ENCODE results near the gene C11orf86.

The C11orf86 gene

GRCh38 chr11:66934950-66935779 lies 39.9 kb upstream of the C11orf86 start:
- Histone ChIP-seq H3K9me3 (ENCODE audit: insufficient read depth, low read length) (no peaks in the 10 kb centered on the region), H3K9ac (ENCODE audit: low read length) (no peak overlapping the region), H3K4me2 (ENCODE audit: low read length) (no peak overlapping the region), H3K79me2 (ENCODE audit: low read length) (no peaks in the 10 kb centered on the region), H3K4me1 (ENCODE audit: low read length) (no peaks in the 10 kb centered on the region), H4K20me1 (ENCODE audit: insufficient read depth, low read length) (no peaks in the 10 kb centered on the region), H3K27me3 (ENCODE audit: low read depth, low read length) (peaks cover 36% of the 10 kb centered on the region), H2AFZ (ENCODE audit: low read depth, low read length) (no peak overlapping the region), H3K4me3 (ENCODE audit: low read length) (no peak overlapping the region), H3K27ac (ENCODE audit: low read length) (no peak overlapping the region), H3K36me3 (replicated peaks; ENCODE audit: low read depth, low read length) (no peaks in the 10 kb centered on the region)
- no peak for TF ChIP-seq CTCF (IDR thresholded peaks at IDR 0.05; ENCODE audit: low read depth, low read length)
- TF ChIP-seq EZH2phosphoT487 (IDR thresholded peaks at IDR 0.05; ENCODE audit: low read depth): no peak

- no peak overlapping the region for H3K4me2 ChIP-seq (ENCODE audit: low read length)
- no peak overlapping the region for H2AFZ ChIP-seq (ENCODE audit: low read depth, low read length)
- H3K27me3 ChIP-seq (ENCODE audit: low read depth, low read length): peaks cover 39% of the 10 kb centered on the region
- H3K9me3 ChIP-seq (ENCODE audit: insufficient read depth, low read length): no peaks in the 10 kb centered on the region
- H3K27ac ChIP-seq (ENCODE audit: low read length): no peak overlapping the region
- H3K79me2 ChIP-seq (ENCODE audit: low read length): no peaks in the 10 kb centered on the region
- no peaks in the 10 kb centered on the region for H3K4me1 ChIP-seq (ENCODE audit: low read length)
- H3K36me3 ChIP-seq (replicated peaks; ENCODE audit: low read depth, low read length): no peaks in the 10 kb centered on the region
- H3K4me3 ChIP-seq (ENCODE audit: low read length): no peak overlapping the region
- no peak for TF ChIP-seq CTCF (IDR thresholded peaks at IDR 0.05; ENCODE audit: low read depth, low read length)
- H3K9ac ChIP-seq (ENCODE audit: low read length): no peak overlapping the region
- H4K20me1 ChIP-seq (ENCODE audit: insufficient read depth, low read length): no peaks in the 10 kb centered on the region
These were observed 38.8 kb upstream of the C11orf86 start for GRCh38 chr11:66936311-66936711.

- Histone ChIP-seq H3K27ac (ENCODE audit: low read length) (no peak overlapping the region), H3K36me3 (replicated peaks; ENCODE audit: low read depth, low read length) (no peaks in the 10 kb centered on the region), H3K9ac (ENCODE audit: low read length) (no peak overlapping the region), H2AFZ (ENCODE audit: low read depth, low read length) (no peak overlapping the region), H3K27me3 (ENCODE audit: low read depth, low read length) (peaks cover 37% of the 10 kb centered on the region), H3K9me3 (ENCODE audit: insufficient read depth, low read length) (no peaks in the 10 kb centered on the region), H3K4me1 (ENCODE audit: low read length) (no peaks in the 10 kb centered on the region), H3K4me2 (ENCODE audit: low read length) (no peak overlapping the region), H3K79me2 (ENCODE audit: low read length) (no peaks in the 10 kb centered on the region), H3K4me3 (ENCODE audit: low read length) (no peak overlapping the region), H4K20me1 (ENCODE audit: insufficient read depth, low read length) (no peaks in the 10 kb centered on the region)
- no peak for TF ChIP-seq CTCF (IDR thresholded peaks at IDR 0.05; ENCODE audit: low read depth, low read length)
- TF ChIP-seq EZH2phosphoT487 (IDR thresholded peaks at IDR 0.05; ENCODE audit: low read depth): no peak
These were observed 37.8 kb upstream of the C11orf86 start for GRCh38 chr11:66937193-66937733.

GRCh38 chr11:66938582-66939135 lies 36.4 kb upstream of the C11orf86 start:
- H3K9ac ChIP-seq (ENCODE audit: low read length): no peak overlapping the region
- no peak overlapping the region for H3K4me3 ChIP-seq (ENCODE audit: low read length)
- H3K4me1 ChIP-seq (ENCODE audit: low read length): no peaks in the 10 kb centered on the region
- H3K4me2 ChIP-seq (ENCODE audit: low read length): no peak overlapping the region
- no peak overlapping the region for H2AFZ ChIP-seq (ENCODE audit: low read depth, low read length)
- TF ChIP-seq EZH2phosphoT487 (IDR thresholded peaks at IDR 0.05; ENCODE audit: low read depth): no peak
- TF ChIP-seq CTCF (IDR thresholded peaks at IDR 0.05; ENCODE audit: low read depth, low read length): no peak
- H3K9me3 ChIP-seq (ENCODE audit: insufficient read depth, low read length): no peaks in the 10 kb centered on the region
- no peak overlapping the region for H3K27ac ChIP-seq (ENCODE audit: low read length)
- no peaks in the 10 kb centered on the region for H4K20me1 ChIP-seq (ENCODE audit: insufficient read depth, low read length)
- H3K27me3 ChIP-seq (ENCODE audit: low read depth, low read length): peaks cover 23% of the 10 kb centered on the region
- H3K79me2 ChIP-seq (ENCODE audit: low read length): no peaks in the 10 kb centered on the region
- no peaks in the 10 kb centered on the region for H3K36me3 ChIP-seq (replicated peaks; ENCODE audit: low read depth, low read length)

All from OCI-LY3 (cell line).